ENCODE results near the gene KRTAP10-12.
A peak's percentile ranks its signal among the peaks of the same experiment; 100 is the strongest.

KRTAP10-12 gene

DNA sequence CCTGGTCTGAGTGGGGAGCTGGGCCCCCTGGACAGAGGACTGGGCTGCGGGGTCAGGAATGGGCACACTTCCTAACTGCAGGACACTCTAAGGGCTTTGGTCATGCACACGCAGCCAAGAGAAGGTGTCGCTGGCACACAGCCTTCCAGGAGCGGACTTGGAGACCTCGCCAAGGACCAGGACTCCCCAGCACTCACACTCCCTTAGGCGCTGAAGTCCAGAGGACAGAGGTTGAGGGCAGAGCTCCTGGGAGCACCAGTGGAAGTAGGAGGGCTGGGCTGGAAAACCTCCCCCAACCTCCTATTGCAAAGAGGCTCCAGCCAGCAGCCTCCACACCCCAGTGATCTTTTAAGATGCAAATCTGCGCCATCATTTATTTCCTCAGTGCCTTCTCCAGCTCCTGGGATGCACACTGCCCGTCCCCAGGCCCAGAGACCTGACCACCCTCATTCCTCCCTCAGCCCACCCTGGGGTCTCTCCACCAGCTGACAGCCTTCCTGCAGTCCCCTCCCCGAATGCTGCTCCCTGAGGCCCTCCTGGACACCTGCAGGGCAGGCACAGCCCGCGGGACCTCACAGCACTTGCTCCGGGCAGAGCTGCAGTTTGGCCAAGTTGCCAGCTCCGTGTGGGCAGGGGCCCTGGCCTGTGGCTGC, 11.4 kb downstream of the KRTAP10-12 start:
- Histone ChIP-seq H2AFZ (ENCODE audit: low read length) (no peak overlapping the region), H2BK120ac (ENCODE audit: low read depth, low read length) (no peak overlapping the region), H4K91ac (ENCODE audit: low read depth, low read length, poor library complexity) (peak overlapping the region; percentile 22), H3K79me1 (ENCODE audit: low read depth, low read length) (peaks cover 3% of the 10 kb centered on the region), H2BK5ac (ENCODE audit: low read length) (no peak overlapping the region), H3K9me3 (replicated peaks in 1 of 2; ENCODE audit: control insufficient read depth in 2 of 2, insufficient read depth in 1 of 2, low read depth in 1 of 2, low read length in 2 of 2) (peaks cover 0 to 6% of the 10 kb centered on the region in 2 donors), H3K27me3 (ENCODE audit: control insufficient read depth in 3 of 3, insufficient read depth in 3 of 3, low read depth in 1 of 3, low read length in 3 of 3) (peaks cover 62 to 90% (median 88%) of the 10 kb centered on the region in 3 experiments), H2BK12ac (ENCODE audit: low read length) (no peak overlapping the region), H2AK5ac (ENCODE audit: low read depth, low read length) (peak overlapping the region; percentile 58), H3K14ac (ENCODE audit: low read length) (peak overlapping the region; percentile 75), H4K8ac (ENCODE audit: low read depth, low read length) (no peak overlapping the region), H2BK15ac (ENCODE audit: low read length) (peak overlapping the region; percentile 2), H3K9ac (ENCODE audit: low read depth, low read length, poor library complexity) (no peak overlapping the region), H3K18ac (ENCODE audit: low read length) (peak overlapping the region; percentile 61), H3K4ac (ENCODE audit: low read length) (peak overlapping the region; percentile 17), H3K4me1 (ENCODE audit: control insufficient read depth in 2 of 2, insufficient read depth in 1 of 2, low read depth in 1 of 2, low read length in 2 of 2) (peaks cover 13 to 28% of the 10 kb centered on the region in 2 donors), H3K23ac (ENCODE audit: low read depth, low read length, poor library complexity) (peak overlapping the region; percentile 69), H3K4me2 (ENCODE audit: insufficient read depth, low read length, poor library complexity, severe bottlenecking) (no peak overlapping the region), H3K27ac (replicated peaks; ENCODE audit: low read length) (no peak overlapping the region), H3K36me3 (replicated peaks in 1 of 2; ENCODE audit: control insufficient read depth in 2 of 2, insufficient read depth in 2 of 2, low read length in 2 of 2) (no peaks in the 10 kb centered on the region), H3K4me3 (ENCODE audit: low read length in 2 of 2) (no peak overlapping the region)
- no peak for DNase-seq (ENCODE audit: low spot score)
- WGBS, 2 donors (ENCODE audit: extremely low coverage in 2 of 2, insufficient read length in 2 of 2, insufficient replicate concordance in 1 of 2): no CpG with 5 or more reads among the region's 13 CpGs

DNA sequence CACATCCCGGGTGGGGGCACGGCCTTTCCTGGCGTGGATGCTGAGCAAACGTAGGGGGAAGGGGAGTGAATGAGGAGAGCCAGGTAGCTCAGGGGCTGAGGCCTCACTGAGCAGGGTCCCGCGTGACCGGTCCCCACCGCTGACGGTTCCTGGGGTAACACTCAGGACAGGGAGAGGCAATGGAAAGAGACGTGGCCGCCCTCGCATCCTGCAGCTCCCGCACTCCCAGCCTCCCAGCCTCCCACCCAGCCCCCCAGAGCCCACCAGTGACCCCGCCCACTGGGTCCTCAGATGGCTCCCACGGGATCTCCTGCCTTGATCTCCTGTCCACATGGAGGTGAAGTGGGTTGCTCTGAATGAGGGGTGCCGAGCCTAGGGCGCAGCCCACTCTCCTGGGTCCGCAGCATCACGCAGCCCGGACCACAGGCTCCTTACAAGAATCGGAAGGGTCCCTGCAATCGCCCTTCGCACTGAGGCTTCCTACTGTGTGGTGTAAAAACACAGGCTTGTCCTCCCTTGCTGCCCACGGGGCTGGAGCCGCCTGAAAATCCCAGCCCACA, 12.0 kb downstream of the KRTAP10-12 start:
- peak overlapping the region; percentile 69 for H3K23ac ChIP-seq (ENCODE audit: low read depth, low read length, poor library complexity)
- peaks cover 62 to 90% (median 90%) of the 10 kb centered on the region in 3 experiments for H3K27me3 ChIP-seq (ENCODE audit: control insufficient read depth in 3 of 3, insufficient read depth in 3 of 3, low read depth in 1 of 3, low read length in 3 of 3)

DNA sequence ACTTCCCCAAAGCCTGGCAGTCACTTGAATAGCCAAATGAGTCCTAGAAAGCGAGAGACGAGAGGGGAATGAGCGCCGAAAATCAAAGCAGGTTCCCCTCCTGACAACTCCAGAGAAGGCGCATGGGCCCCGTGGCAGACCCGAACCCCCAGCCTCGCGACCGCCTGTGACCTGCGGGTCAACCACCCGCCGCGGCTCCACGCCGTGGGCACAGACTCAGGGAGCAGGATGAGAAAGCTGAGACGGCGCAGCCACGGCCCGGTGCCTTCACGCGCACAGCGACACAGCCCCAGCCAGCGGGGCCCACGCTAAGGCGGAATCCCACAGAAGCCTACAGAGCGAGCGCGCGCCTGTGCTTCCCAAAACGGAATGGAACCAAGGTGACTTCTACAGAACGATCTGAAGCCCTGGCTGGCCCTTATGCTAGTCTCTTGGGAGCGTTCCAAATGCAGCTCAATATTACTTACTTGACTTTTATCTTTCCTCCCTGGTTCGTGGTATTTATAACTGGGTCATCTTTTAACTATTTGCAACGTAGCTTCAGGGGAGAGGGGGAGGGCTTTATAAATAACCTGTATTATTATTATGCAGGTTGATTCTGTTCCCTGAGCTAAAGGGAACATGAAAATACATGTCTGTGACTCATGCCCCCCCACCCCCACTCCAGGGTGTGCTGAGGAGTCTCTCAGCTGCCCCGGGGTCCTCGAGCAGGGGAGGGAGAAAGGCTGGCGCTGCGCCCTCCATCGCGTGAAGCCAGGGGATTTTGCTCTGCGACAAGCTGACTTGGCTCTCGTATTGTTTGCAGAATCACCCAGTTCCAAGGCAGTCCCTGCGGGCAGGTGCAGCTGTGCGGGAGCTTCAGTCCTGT, 12.7 kb downstream of the KRTAP10-12 start:
- DNase-seq (ENCODE audit: low spot score): no peak
- H3K4me3 ChIP-seq (ENCODE audit: low read length in 2 of 2): no peak overlapping the region

More for the DNA sequence above, 12.0 kb downstream of the KRTAP10-12 start:
- no peak for DNase-seq (ENCODE audit: low spot score)
- Histone ChIP-seq H2BK15ac (ENCODE audit: low read length) (peak overlapping the region; percentile 28), H3K79me1 (ENCODE audit: low read depth, low read length) (peaks cover 3% of the 10 kb centered on the region), H3K4me1 (ENCODE audit: control insufficient read depth in 2 of 2, insufficient read depth in 1 of 2, low read depth in 1 of 2, low read length in 2 of 2) (peaks cover 13 to 28% of the 10 kb centered on the region in 2 donors), H3K18ac (ENCODE audit: low read length) (peak overlapping the region; percentile 61), H2BK120ac (ENCODE audit: low read depth, low read length) (no peak overlapping the region), H3K4me2 (ENCODE audit: insufficient read depth, low read length, poor library complexity, severe bottlenecking) (no peak overlapping the region), H4K91ac (ENCODE audit: low read depth, low read length, poor library complexity) (peak overlapping the region; percentile 22), H3K9me3 (replicated peaks in 1 of 2; ENCODE audit: control insufficient read depth in 2 of 2, insufficient read depth in 1 of 2, low read depth in 1 of 2, low read length in 2 of 2) (peaks cover 0 to 6% of the 10 kb centered on the region in 2 donors), H3K14ac (ENCODE audit: low read length) (peak overlapping the region; percentile 75), H2AFZ (ENCODE audit: low read length) (peak overlapping the region; percentile 24), H3K4me3 (ENCODE audit: low read length in 2 of 2) (no peak overlapping the region), H3K9ac (ENCODE audit: low read depth, low read length, poor library complexity) (no peak overlapping the region), H2AK5ac (ENCODE audit: low read depth, low read length) (peak overlapping the region; percentile 58), H3K4ac (ENCODE audit: low read length) (peak overlapping the region; percentile 17), H4K8ac (ENCODE audit: low read depth, low read length) (no peak overlapping the region), H2BK5ac (ENCODE audit: low read length) (no peak overlapping the region), H3K36me3 (replicated peaks in 1 of 2; ENCODE audit: control insufficient read depth in 2 of 2, insufficient read depth in 2 of 2, low read length in 2 of 2) (no peaks in the 10 kb centered on the region), H3K27ac (replicated peaks; ENCODE audit: low read length) (no peak overlapping the region), H2BK12ac (ENCODE audit: low read length) (no peak overlapping the region)
- no CpG with 5 or more reads among the region's 25 CpGs for WGBS, 2 donors (ENCODE audit: extremely low coverage in 2 of 2, insufficient read length in 2 of 2, insufficient replicate concordance in 1 of 2)

More for the DNA sequence above, 12.7 kb downstream of the KRTAP10-12 start:
- no CpG with 5 or more reads among the region's 45 CpGs for WGBS, 2 donors (ENCODE audit: extremely low coverage in 2 of 2, insufficient read length in 2 of 2, insufficient replicate concordance in 1 of 2)
- H2AFZ ChIP-seq (ENCODE audit: low read length): peak overlapping the region; percentile 24
- H2AK5ac ChIP-seq (ENCODE audit: low read depth, low read length): peak overlapping the region; percentile 58
- H3K9ac ChIP-seq (ENCODE audit: low read depth, low read length, poor library complexity): no peak overlapping the region
- H3K4me2 ChIP-seq (ENCODE audit: insufficient read depth, low read length, poor library complexity, severe bottlenecking): no peak overlapping the region
- no peak overlapping the region for H4K91ac ChIP-seq (ENCODE audit: low read depth, low read length, poor library complexity)
- no peak overlapping the region for H2BK120ac ChIP-seq (ENCODE audit: low read depth, low read length)
- peak overlapping the region; percentile 4 for H2BK5ac ChIP-seq (ENCODE audit: low read length)
- H3K79me1 ChIP-seq (ENCODE audit: low read depth, low read length): peaks cover 3% of the 10 kb centered on the region
- no peak overlapping the region for H3K4ac ChIP-seq (ENCODE audit: low read length)
- peaks cover 0 to 6% of the 10 kb centered on the region in 2 donors for H3K9me3 ChIP-seq (replicated peaks in 1 of 2; ENCODE audit: control insufficient read depth in 2 of 2, insufficient read depth in 1 of 2, low read depth in 1 of 2, low read length in 2 of 2)
- H3K18ac ChIP-seq (ENCODE audit: low read length): peak overlapping the region; percentile 9
- peak overlapping the region; percentile 69 for H3K23ac ChIP-seq (ENCODE audit: low read depth, low read length, poor library complexity)
- peaks cover 13 to 28% of the 10 kb centered on the region in 2 donors for H3K4me1 ChIP-seq (ENCODE audit: control insufficient read depth in 2 of 2, insufficient read depth in 1 of 2, low read depth in 1 of 2, low read length in 2 of 2)
- peak overlapping the region; percentile 50 for H2BK12ac ChIP-seq (ENCODE audit: low read length)
- H2BK15ac ChIP-seq (ENCODE audit: low read length): peak overlapping the region; percentile 28
- H3K36me3 ChIP-seq (replicated peaks in 1 of 2; ENCODE audit: control insufficient read depth in 2 of 2, insufficient read depth in 2 of 2, low read length in 2 of 2): no peaks in the 10 kb centered on the region
- H3K27ac ChIP-seq (replicated peaks; ENCODE audit: low read length): no peak overlapping the region
- H3K14ac ChIP-seq (ENCODE audit: low read length): no peak overlapping the region
- no peak overlapping the region for H4K8ac ChIP-seq (ENCODE audit: low read depth, low read length)
- peaks cover 62 to 88% (median 83%) of the 10 kb centered on the region in 3 experiments for H3K27me3 ChIP-seq (ENCODE audit: control insufficient read depth in 3 of 3, insufficient read depth in 3 of 3, low read depth in 1 of 3, low read length in 3 of 3)

Measured in neuronal stem cell (in vitro differentiated cells).